Fibroblast of the conjunctiva (primary cell): ENCODE measurements around the gene CMTM8.

ENCODE experiments used
- DNase-seq: peaks from one replicate; pipeline ENCODE4 v3.0.0-alpha.2; 2010; ENCODE audit warnings: low read depth

The CMTM8 gene

DNA sequence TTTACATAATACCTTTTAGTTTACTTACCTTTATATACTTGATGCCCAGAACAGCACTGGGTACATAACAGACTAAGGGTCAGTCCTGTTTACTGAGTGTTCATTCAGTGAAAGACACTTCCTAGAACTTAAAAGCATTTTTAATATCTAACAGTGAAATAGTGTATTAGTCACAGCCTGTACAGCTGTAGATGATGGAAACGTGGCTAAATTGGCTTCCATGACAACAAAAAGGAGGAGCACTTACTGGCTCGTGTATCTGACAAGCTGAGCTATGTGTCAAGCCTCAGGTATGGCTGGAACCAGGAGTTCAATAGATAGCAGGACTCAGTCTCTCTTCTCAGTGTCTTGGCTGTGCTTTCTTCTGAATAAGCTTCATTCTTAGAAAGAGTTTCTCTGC is 40.2 kb downstream of the CMTM8 start:
- DNase-seq = no peak

DNA sequence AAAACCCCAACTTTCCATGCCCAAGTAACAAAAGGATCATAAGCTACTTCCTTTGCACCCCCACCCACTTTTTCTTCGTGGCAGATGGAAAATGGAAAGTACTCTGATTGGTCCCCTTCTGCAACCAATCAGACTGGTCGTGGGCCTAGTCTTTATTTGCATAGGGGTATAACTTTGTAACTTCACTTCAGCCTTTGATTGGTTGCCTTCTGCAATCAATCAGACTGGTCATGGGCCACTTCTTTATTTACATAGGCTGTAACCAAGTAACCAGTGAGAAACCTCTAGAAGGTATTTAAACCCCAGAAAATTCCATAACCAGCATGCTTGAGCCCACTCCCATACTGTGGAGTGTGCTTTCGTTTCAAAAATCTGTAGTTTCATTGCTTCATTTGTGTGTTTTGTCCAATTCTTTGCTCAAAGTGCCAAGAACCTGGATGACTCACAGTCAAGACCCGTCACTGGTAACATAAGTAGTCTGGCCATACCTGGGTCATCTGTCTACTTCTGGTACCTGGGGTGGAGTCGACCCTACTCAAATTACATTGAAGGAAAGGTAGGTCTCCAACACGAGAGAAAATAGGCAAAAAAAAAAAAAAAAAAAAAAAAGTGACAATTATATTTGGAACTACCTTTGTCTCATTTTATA is 41.9 kb downstream of the CMTM8 start:
- no peak for DNase-seq

GRCh38 chr3:32281570-32282106 is 43.2 kb downstream of the CMTM8 start:
- DNase-seq = no peak

- DNase-seq = no peak
Observed at GRCh38 chr3:32282578-32283154, 44.2 kb downstream of the CMTM8 start.

- no peak for DNase-seq
Observed at GRCh38 chr3:32283304-32283703, 44.8 kb downstream of the CMTM8 start.

DNA sequence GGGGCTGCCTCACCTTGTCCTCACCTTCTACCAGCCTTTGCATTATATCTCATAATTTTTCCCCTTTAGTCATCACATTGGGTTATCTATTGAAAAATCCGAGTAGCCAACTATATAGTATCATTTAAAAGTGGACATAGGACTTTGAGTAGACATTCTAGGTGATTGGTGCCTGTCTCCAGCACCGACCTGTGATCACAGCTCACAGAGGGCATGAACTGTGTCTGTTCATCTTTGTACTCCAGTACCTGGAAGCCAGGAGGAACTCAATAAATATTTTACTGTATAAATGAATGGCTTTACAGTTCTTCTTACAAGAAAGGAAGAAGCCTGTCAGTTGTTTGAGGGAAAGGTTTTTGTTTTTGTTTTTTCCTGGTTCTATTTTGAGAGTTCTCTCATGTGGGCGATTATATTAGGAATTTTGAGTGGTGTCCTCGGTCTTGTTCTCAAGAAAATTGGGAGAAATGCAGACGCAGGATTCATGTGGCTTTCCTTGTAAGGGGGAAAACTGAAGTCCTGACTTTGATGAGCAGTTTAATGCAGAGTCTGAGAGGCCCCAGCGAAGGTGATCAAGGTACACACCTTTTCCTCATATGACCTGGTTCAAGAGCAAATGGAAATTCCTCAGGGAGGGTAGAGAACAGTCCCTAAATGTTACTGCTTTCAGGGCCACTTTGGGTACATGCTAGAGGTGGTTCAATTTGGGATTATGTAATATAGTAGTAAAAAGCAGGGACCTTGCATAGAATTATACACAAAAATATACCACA is 46.1 kb downstream of the CMTM8 start:
- DNase-seq = no peak

DNA sequence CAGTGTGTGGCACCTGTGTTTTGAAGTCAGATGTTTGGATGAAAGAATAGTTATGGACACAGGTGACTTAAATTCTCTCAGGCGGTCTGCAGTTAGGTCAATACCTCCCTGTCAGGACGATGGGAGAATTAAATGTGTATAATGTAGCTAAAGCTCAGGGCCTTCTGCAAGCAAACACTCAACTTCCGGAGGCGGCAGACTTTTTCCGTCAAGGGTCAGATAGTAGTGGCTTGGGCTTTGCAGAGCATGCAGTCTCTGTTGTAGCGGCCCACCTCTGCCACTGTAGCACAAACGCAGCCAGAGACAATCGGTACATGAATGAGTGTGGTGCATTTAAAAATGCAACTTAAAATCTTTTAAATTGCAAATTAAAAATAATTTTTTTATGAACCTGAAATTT is 47.4 kb downstream of the CMTM8 start:
- DNase-seq = no peak

DNA sequence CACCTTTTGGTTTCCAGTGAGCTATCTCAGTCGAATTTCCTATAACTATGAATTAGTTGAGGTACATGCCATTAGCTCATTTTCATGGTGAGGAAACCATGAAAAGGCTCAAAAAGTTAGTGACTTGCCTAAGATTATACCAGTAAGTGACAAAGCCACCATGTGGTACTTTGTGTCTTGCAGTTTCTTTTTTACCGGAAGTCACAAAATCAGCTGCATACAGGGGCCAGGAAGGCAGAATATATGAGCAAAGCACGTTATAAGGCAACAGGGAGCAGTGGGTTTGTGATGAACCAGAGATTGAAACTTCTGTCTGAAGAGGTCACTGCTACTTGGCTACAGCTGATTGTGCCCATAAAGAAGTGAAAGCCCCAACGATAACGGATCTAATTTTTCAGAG is 50.3 kb downstream of the CMTM8 start:
- no peak for DNase-seq

- no peak for DNase-seq
Observed at GRCh38 chr3:32290619-32291018, 52.1 kb downstream of the CMTM8 start.

DNA sequence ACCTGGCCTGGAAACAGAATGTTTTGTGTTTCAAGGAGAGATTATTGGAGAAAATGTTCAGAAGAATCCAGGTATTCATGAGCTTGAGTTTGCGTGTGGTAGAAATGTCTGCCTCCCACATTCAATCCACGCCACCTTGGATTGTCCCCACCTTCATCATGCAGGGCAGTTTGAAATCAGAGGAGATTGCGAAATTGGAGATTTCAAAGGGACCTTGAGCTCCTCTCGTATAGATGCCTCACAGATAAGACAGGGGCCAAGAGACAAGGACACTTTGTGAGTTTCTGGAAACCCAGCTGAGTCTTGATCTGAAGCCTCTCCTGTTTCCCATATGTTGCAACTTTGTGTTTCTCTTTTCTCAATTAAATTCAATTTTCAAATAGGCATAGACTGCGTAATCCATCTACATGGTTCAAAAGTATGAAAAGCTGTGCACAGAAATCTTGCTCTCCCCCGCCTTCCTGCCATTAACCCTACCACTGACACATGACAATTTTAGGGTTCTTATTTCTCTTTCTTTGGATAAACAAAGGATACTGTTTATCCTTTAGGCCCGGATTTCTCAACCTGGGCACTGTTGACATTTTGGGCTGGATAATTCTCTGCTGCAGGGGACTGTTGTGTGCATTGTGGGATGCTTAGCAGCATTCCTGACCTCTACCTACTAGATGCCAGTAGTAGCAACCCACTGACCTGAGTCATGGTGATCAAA is 53.8 kb downstream of the CMTM8 start:
- DNase-seq = no peak

DNA sequence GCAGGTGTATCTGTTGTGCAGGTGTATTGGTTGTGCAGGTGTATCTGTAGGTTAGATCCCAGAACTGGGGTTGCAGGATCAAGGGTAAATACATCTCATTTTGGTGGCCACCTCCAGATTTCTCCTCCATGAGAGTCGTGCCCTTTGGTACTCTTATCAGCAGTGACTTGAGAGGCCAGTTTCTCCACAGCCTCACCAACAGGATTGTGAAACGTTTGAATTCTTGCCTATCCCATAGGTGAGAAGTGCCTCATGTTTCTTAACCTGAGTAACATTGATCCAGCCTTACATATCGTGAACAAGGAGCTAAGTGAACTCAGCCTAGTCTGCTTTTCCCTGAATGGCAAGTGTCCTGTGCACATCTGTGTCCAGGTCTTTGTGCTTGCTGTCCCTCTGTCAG is 55.4 kb downstream of the CMTM8 start:
- no peak for DNase-seq

DNA sequence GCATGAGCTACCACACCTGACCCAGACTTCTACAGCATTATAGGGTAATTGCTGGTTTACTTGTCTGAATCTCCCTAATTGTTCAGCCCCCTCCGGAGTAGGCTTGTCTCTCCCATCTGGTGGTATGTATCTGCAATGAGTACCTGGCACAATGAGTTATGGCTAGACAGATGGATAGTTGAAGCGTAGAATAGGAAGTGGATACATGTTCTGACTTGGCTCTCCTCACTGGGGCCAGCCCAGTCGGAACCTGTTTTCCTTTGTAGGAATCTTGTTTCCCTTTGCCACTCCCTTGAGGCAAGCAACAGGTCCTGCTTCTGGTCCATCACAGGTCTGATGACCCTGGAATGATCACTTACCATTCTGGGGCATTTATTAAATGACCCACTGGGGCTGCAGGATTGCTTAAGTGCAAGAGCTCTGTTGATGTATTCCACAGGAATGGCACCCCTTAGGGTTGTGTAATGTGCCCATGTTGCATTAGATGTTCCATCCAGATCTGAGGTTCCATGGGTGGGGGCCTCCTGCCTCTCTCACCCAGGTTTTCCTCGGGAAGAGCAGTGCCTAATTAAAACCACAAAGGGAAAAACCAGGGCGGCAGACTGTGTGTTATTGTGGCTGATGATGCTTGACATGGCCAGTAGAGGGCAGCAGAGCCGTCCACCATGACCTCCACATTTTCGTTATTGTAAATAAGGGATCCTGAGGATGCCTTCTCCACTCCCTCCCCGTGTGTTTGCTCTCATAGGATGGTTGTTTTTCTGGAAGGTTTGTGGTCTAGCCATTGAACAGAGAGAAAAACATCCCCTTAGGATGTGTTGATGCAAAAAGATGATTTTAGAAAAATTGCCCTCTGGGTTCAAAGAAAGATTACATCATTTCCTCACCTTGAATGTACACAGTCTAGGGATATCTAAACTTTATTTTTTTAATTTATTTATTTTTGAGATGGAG is 58.0 kb downstream of the CMTM8 start:
- DNase-seq = peak; percentile 43

DNA sequence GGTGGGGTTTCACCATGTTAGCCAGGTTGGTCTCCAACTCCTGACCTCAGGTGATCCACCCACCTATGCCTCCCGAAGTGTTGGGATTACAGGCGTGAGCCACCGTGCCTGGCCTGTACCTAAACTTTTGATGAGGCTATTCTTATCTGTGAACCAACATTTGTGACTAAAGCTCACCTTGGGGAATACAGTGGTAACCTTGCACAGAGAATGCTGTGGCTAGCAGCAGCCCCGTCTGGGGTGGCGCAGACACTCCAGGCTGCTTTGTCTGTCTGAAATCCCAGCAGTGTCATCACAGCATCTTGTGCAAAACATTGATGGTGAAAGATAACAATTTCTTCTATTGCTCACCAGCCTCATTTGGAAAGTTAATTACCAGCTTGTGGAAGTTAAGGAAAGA is 58.9 kb downstream of the CMTM8 start:
- DNase-seq = no peak

GRCh38 chr3:32301426-32301825 is 62.9 kb downstream of the CMTM8 start:
- no peak for DNase-seq

DNA sequence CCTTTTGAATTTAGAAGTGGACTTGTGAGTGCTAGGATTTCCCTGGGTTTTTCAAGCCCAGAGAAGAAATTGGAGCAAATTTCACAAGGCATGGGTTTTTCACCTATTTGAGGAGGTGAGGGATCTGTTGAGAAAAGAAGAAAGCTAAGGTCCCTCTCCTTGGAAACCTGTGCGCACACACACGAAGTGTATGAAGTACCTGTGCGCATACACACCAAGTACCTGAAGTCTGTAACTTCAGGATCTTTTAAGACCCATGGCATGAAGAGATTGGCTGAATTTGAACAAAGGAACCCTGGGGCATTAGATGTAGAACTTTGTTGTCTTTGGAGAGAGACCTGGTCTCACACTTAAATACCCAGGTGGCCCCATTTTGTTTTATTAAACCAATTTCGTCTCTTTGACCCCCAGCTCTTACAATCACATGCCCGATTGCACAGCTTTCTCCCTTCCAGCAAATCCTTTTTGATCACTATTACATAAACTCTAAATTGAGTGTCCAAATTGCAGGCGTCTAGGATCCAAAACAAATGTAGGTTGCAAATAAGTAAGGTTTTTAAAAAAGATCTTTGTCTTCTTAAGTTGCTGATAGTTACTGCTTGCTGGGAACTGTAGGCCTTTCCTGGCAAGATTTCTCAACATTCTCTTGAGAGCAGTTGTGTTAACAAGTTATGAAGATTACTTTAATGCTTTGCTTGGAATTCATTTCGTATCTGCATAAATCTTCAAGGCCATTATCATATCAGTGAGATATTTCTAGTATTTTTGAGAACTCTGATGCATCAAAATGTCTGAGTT is 64.3 kb downstream of the CMTM8 start:
- no peak for DNase-seq

DNA sequence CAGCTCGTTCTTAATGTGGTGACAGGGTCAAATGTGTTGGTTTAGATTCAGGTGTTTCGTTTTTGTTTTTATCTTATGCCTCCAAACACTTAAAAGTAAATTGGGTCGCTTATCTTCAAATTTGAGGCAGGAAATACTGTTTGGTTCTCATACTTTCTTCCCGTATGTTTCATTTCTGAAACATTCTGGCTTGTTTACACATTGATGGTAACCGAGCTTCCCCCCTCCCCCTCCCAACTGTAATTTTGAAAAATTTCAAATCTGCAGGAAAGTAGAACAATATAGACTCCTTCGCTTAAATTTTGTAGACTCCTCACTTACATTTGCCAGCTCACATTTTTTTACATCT is 64.9 kb downstream of the CMTM8 start:
- no peak for DNase-seq

- no peak for DNase-seq
Observed at GRCh38 chr3:32303977-32304881, 65.7 kb downstream of the CMTM8 start.

GRCh38 chr3:32305361-32305876 is 66.9 kb downstream of the CMTM8 start:
- DNase-seq = no peak

GRCh38 chr3:32306072-32306471 is 67.6 kb downstream of the CMTM8 start:
- no peak for DNase-seq
